GM19240 (cell line): ENCODE results near the gene SHISA7.
A peak's percentile ranks its signal among the peaks of the same experiment; 100 is the strongest.
"Not testable (repeated sequence)": the region's sequence is repeated elsewhere in the genome, so short reads cannot be mapped to it uniquely, and the experiment has no call there.

Experiments used
- DNase-seq: peaks from one replicate; pipeline ENCODE4 v3.0.0; 2011; ENCODE audit warnings: low spot score; ENCODE audit not compliant: insufficient read length

The SHISA7 gene

DNA sequence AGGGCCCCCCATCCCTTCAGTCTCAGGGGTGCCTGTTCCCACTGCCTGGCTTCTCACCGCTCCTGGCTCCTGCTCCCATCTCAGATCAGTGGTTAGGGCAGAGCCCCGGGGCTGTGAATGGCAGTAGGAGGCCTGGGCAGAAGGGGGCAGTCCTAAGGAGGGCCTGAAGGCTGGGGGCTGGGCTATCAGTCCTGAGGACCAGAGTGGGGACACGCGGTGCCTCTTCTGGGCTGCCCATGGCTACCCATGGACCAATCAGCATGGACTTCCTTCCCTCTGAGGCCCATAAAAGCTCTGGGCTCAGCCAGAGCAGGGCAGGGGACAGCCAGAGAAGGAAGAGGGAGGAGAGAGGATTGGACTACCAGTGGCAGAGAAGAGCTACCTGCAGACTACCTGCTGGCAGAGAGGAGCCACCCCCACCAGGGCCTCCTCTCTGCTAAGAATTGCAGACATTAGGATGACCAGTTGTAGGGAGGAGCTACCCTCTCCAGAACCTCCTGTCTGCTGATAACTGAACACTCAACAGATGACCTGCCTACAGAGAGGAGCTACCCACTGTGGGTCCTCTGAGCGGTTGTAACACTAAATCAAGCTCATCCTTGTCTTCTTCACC, 23.4 kb downstream of the SHISA7 start:
- no peak for DNase-seq

DNA sequence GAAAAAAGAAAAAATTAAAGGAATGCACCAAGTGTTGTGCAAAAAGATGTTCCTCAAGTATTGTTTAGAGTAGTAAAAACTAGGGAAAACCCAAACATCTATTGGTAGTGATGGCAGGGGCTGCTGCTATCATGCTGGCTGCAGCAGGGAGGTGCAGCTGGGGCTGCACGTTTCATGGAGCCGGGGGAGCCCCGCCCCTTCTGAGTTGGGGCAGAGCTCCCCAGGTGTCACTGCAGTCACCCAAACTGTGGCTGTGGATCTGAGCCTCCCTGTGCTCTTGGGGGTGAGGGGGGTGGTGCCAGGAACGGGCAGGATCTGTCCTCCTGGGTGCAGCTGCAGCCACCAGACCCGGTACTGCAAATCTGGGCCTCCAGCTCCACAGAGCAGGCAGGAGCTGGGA, 24.0 kb downstream of the SHISA7 start:
- no peak for DNase-seq

DNA sequence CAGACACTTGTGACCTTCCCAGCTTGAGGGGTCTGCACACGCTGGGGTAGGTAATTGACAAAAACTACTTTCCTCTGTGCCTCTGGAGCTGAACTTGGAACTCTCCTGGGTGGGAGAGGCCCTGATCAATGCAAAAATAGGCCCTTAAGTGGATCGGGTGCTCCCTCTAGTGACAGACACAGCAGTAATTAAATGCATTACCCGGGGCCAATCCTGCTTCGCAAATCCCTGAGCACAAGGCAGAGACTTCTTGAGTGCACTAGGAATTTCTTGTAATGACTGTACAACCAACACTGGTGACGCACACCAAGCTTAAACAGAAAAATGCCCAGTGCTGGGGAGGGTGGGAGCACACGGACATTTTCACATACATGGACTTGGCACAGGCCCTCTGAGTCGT, 24.9 kb downstream of the SHISA7 start:
- no peak for DNase-seq

DNA sequence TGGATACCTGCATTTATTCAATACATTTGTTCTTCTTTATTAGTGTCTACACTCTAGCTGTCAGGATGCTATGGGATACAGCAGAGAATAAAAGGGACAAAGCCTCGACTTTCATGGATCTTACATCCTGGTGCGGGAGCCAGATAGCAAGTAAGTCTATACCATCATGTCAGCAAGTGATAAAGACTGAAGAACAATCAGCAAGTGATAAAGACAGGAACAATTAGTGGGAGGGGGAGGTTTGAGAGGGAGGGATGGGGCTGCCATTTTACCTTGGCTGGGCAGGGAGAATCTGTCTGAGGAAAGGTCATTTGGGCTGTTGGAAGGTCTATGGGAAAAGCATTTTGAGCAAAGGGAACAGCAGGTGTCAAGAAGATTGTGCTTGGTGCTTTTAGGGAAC, 32.9 kb downstream of the SHISA7 start:
- no peak for DNase-seq

DNA sequence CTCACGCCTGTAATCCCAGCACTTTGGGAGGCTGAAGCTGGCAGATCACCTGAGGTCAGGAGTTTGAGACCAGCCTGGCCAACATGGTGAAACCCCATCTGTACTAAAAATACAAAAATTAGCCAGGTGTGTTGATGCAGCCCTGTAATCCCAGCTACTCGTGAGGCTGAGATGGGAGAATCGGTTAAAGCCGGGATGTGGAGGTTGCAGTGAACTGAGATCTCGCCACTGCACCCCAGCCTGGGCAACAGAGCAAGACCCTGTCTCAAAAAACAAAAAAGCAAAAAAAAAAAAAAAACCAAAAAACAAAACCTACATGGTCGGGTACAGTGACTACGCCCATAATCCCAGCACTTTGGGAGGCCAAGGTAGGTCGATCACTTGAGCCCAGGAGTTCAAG, 33.9 kb downstream of the SHISA7 start:
- not testable (repeated sequence) for DNase-seq

DNA sequence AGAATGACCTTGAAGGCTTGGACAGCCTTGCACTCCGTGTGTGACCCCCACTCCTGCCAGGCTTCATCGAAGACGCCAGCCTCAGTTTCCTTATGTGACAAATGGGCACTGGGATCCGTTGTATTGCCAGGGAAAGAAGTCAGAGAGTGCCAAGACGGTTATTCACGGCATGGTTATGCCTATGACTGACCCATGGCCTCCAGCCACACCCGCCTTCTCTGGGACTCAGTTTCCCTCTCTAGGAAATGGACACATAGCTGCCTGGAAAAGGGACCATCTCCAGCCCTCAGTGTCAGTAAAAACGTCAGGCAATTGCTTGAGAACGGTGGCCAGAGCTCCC, 34.6 kb downstream of the SHISA7 start:
- no peak for DNase-seq

DNA sequence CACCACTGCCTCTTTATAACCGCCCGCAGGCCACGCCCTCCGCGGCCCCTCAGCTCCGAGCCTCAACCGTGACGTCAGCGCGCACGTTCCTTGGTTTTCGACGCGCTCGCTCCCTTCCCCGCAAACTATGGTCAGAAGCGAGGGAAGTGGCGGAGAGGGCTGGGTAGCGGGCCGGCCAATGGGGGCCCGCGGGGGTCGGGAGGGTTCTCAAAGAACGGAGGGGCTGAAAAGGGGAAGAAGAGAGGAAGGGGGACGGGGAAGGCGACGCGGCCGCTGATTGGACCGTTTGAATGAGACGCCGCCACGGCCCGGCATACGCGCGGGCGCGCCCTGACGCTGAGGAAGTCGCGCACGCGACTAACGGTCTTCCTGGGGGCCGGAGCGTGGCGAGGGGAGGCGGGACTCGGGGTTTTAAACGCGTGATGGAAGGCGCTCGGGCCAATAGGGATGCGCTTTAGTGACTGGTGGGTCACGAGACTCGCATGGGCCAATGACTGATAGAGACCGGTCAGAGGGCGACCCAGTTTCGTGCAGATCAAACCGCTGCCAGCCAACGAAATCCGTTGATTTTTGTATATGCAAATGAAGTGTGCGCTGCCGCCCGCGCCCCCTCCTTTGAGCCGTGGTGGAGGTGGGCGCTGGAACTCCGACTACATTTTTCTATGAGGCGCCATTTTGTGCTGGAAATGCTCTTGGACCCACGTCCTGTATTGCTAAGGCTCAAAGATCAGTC, 35.1 kb downstream of the SHISA7 start:
- DNase-seq, result peak; percentile 99

DNA sequence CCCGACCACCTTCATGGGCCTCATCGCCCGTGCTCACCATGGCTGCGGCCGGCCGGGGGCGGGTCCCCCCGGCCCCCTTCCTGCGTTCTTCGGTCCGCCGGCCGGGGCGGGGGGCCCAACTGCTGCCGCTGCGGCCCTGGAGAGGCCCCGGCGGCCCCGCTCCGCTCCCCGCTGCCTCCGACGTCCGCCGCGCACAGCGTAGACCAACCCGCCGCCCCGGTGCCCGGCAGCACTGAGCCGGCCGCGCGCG, 35.6 kb downstream of the SHISA7 start, which contains the start of gene UBE2S:
Gene UBE2S, minus strand, starts transcription at position 239 of the 250 bp plus-strand sequence. Its CDS starts 199 bp downstream, at position 40.
- DNase-seq, result not testable (repeated sequence)

DNA sequence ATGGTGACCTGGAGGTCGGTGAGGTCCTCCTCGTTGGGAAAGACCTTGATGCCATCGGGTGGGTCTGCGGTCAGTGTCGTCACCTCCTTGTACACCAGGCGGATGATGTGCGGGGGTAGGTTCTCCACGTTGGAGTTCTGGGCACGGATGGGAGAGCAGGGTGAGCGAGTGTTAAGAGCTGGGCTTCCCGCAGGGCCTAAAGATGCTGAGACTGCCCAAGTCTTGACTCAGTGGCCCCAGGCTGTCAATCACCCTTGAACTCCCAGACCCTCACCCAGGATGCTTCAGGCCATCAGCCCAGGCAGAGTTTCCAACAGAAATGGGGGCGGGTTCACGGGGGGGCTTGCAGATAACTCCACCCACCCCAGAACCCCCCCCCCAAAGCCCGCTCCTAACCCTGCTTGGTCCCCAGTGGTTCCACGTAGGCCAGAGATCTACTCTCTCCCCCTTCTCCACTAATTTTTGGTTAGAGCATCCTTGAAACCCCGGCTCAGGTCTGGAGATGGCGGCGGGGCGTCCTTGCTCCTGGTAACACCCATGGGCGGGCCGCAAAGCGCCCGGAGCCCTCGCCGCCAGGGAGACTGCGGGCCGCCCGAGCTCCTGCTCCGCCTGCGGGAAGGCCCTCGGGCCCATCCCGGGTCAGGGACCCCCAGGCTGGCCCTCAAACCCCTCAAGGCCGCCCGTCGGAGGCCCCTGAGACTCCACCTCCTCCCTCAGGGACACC, 36.1 kb downstream of the SHISA7 start:
- DNase-seq, result no peak

DNA sequence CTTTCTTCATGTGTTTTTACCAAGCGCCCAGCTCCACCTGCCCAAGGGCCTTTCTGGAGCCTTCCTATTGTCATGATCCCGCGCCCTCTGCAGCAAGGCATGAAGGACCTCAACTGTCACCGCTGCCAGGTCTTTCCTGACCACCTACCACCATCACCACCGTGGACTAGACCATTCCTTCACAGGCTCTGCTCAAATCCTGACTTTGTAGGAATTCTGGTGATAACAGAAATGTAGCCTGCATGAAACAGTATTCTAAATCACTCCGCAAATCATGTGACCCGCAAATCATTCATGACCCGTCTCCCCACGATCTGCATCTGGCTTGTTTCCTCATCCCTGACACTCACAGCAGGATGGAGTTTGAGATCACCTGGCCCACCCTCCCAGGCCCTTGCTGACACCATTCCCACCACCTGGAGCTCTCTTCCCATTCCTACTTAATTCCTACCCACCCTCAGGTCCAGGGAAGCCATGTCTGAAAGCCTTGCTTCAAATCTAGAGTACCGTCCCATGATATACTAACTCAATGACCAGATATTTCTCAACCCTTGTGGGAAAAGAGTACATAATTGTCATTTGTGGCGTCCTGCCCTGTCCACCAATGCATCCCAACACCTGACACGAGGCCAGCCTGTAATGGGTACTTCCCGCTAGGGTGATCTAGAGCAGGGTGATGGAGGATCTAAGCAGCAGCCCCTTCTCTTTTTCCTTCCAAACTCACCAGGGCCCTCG, 36.8 kb downstream of the SHISA7 start:
- DNase-seq, result no peak

DNA sequence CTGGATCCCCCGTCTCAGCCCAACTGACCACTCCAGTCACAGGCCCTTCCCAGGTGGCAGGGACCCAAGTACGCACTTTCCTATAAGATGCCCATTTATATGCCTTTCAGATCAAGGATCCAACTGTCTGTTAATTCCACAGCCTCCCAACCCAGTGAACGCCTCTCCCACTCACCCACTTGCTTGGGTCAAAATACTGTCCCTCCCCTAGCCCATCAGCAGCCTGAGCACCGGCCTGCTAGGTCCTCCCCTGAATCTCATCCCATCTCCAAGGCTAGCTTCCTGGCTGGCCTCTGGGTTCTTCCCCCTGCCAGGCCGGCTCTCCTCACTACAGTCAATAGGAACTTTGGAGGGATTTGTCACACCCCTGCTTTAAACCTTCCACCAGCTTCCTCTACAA, 37.5 kb downstream of the SHISA7 start:
- DNase-seq, result no peak

DNA sequence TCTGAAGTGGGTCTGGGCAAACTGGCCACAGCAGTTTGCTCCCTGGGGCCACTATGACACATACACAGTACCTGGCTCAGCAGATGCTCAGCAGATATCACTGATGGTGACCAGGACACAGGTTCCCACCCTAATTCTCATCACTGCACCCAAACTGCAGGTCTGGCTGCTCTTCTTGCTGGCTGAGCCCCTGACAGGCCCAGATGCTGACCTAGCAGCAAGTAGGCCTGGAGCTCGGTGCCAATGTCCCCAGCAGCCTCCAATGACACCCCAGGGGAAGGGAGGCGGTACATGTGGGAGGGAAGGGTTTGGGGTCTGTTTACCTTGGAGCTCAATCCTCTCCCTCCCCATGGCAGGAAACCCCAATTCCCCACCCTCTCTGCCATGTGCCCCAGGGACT, 40.6 kb downstream of the SHISA7 start:
- no peak for DNase-seq

DNA sequence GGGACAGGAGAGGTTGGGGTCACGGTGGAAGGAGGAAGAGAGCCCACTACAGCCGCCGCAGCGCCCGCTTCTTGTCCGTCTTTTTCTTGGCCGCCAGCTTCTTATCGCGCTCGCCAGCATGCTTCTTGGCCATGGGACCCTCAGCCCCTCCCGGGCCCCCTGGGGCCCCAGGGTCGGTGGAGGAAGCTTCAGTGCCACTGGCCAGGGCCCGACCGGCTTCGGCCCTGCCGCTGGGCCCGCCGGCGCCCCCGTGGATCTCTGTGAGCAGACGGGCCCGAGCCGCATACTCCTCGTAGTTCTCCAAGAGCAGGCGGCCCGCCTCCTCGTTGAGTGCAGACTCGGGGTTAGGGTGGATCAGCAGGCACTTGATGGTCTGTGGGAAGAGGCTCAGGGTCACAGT, 41.7 kb downstream of the SHISA7 start:
- not testable (repeated sequence) for DNase-seq

DNA sequence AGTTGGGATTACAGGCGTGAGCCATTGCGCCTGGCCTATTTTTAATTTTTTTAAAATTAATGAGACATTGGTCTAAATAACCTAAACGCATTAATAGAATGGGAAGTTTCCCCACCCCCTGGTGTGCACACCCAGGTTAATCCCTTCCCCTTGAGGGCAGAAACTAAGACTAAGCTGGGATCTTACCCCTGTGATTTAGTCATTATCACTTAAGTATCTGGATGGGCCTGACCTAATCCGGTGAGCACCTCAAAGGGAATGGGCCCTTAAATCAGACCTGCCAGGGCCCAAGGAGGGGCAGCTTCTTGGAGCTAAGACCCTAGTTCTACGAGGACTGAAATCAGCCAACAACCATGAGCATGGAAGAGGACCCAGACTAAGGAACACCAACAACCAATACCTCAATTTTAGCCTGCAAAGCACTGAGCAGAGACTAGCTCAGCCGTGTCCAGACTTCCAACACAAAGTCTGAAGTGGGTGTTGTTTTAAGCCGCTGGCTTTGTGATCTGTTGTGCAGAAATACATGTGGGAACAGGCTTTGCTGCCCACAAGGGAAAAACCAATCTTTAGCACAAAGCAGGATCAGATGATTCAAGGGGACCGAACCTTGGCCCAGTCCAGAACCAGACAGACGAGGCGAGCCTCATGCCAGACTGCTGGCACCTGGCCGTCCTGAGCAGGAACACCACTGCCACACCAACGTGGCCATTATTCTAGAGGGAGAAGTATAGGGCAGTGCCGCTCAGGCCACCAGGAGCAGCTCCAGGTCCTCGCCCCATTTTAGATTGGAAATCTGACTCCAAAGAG, 42.6 kb downstream of the SHISA7 start:
- DNase-seq, result no peak

DNA sequence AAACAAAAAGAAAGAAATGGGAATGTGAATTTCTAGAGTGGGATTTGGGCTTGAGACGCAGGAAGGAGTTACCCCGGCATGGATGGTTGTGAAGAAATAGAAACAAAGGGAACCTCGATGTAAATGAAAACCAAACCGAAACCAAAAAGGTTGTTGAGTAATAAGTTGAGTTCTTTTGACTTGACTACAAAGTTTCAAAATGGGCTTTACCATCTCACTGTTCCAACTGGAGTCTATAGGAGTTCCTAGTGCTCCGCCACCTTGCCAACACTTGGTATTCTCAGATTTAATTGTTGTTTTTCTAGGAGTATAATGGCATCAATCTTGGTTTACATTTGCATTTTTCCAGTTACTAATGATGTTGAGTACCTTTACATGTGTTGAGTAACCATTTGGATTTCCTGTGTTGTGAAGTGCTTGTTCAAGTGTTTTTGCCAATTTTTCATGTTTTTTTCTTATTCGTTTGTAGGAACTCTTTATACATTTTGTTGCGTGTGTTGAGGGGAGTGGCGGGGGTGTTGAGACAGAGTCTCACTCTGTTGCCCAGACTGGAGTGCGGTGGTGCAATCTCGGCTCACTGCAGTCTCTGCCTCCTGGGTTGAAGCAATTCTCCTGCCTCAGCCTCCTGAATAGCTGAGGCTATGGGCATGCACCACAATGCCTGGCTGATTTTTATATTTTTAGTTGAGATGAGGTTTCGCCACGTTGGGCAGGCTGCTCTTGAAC, 44.7 kb downstream of the SHISA7 start:
- no peak for DNase-seq

DNA sequence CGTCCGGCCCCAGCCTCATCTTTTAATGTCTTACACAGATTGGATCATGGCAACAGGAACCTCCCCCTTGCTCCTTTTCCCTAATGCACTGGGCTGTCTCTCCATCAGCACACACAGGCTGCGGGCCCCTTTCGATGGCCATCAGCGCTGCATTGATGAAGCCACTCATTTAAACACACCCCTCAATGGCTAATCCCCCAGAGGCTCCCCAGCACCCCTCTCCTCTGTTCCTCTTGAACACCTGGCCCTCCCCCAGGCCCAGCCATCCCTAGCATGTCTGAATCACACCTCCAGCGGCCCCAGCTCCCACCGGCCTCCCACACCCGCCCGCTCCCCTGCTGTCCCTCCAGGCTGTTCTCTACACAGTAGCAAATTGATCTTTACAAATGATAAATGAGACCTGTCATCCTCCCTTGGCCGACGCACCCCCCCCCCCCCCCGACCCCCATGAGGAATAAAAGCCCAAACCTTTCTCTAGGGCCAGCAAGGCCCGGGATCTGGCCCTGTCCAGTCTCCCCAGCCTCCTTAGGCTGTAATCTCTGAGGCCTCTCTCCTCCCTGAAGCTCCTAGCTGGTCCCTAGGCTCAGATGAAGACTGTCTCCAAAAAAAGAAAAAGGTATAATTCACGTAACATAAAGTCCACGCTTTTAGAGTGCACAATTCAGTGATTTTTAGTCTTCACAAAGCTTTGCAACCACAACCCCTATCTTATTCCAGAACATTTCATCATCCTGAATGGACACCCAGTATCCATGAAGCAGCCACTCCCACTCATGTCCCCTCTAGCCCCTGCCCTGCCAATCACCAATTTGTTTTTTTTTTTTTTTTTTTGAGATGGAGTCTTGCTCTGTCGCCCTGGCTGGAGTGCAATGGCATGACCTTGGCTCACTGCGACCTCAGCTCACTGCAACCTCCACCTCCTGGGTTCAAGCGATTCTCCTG, 50.0 kb downstream of the SHISA7 start:
- DNase-seq, result no peak

DNA sequence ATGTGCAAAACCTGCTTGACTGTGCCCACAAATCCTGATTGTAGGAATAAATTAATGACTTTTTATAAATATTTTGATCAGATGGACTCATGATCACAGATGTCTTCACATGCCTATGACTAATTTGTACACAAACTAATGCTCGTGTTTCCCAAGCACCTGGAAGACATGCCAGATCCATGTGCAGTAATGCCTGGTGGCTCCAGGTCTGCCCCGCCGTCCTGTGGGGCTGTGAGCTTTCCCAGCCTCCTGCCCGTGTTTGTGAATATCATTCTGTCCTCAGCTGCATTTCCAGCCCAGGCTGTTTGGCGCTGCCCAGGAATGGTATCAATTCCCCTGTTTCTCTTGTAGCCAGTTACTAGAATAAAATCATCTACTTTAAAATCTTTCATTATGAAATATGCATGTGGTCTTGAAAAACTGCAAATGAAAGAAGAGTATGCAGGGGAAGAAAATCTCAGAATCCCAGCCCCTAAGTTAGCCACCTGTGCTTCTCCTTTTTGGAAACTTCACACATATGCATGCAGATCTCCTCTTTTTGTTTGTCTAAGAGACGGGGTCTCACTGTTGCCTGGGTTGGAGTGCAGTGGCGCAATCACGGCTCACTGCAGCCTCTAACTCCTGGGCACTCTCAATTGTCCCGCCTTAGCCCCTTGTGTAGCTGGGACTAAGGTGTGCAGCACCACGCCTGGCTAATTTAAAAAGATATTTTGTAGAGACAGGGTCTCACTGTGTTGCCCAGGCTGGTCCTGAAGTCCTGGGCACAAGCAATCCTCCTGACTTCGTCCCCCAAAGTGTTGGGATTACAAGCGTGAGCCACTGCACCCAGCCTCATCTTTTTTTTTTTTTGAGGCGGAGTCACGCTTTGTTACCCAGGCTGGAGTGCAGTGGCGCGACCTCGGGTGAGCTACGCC, 51.1 kb downstream of the SHISA7 start:
- no peak for DNase-seq

DNA sequence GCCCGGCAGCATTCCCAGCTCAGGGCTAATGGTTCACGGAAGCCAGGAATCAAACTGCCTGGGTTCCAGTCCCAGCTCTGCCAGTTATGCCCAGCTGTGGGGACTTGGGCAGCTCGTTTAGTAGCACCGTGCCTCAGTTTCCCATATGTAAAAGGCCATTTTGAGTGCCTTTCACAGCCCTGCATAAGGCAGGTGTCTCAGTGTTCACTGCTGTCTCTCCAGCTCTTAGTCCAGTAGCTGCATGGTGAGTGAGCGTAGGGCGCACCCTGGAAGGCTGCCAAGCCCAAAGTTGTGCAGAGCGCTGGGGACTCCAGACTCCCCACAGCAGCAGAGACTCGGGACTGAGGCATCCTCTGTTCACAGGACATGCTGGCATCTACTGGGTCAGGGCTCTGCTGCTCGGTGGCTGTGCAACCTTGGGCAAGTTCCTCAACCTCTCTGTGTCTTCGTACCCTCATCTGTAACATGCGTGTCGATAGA, 51.9 kb downstream of the SHISA7 start:
- DNase-seq, result no peak
